PC-9 (cell line): ENCODE results near the gene TUBA1A.

ENCODE experiments used
- EZH2 ChIP-seq: fragments of 200-600 bp; sonication (generic); IDR thresholded peaks from 2 replicates; pipeline ENCODE4 v1.8.0; 2017; ENCODE audit warnings: antibody characterized with exemption, low read depth
- TF ChIP-seq, protein P1 (sequence below): fragments of 200-600 bp; sonication (generic); conservative IDR thresholded peaks from 2 replicates; pipeline ENCODE4 v1.6.1; 2017; ENCODE audit warnings: mixed run types, antibody characterized with exemption, mild to moderate bottlenecking, moderate library complexity

DNA sequence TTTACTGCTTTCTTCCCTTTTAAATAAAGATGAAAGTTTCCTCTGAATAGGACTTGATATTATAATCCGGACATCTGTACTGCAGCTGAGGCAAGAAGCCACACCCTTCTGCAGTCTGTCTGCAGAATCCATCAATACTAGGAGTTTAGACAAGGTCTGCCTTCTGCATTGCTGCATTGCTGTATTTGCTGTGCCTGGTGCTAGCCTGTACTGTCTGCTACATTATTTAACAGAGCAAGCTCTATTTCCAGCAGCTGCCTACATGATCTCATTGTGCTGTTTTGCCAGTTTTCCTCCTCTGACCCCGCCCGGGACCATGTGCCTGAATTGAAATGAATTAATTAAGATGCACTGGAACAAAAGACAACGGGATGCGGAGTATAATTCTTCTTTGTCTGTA is 1.7 kb downstream of the TUBA1A start:
- TF ChIP-seq, protein P1, sequence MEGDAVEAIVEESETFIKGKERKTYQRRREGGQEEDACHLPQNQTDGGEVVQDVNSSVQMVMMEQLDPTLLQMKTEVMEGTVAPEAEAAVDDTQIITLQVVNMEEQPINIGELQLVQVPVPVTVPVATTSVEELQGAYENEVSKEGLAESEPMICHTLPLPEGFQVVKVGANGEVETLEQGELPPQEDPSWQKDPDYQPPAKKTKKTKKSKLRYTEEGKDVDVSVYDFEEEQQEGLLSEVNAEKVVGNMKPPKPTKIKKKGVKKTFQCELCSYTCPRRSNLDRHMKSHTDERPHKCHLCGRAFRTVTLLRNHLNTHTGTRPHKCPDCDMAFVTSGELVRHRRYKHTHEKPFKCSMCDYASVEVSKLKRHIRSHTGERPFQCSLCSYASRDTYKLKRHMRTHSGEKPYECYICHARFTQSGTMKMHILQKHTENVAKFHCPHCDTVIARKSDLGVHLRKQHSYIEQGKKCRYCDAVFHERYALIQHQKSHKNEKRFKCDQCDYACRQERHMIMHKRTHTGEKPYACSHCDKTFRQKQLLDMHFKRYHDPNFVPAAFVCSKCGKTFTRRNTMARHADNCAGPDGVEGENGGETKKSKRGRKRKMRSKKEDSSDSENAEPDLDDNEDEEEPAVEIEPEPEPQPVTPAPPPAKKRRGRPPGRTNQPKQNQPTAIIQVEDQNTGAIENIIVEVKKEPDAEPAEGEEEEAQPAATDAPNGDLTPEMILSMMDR: no peak
- no peak for TF ChIP-seq EZH2
